Measurements from ENCODE around the gene CTR9. TPM values are rescaled to one million over a fixed set of nuclear protein-coding genes. Genes with fewer than 3 reads are reported as not detected.
A peak's percentile ranks its signal among the peaks of the same experiment; 100 is the strongest.

The CTR9 gene
- total and polyA plus RNA-seq, 2 of the 13 experiments (the other 11 are each of a cell fraction or from before 2014, with no cell fraction given): 6.6 to 22.1 TPM

DNA sequence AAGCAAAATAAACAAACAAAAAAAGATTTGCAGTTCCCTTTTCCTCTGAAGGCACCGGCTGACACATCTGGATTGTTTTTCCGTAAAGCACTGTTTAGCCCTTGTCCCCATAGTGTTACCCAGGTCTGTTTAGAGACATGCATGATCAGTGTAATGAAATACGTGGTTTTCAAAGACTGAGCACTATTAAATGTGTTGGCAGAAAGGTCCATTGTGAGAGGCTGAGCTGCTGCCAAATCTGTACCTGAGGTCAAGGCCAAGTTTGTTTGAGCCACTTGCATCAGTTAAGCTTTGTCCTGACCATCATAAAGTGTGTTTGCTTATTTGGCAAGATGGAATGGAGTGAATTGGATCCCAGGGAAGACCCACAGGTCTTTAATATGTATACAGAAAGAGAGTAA is 26.3 kb downstream of the CTR9 start (continued):
- TF ChIP-seq, protein P1, sequence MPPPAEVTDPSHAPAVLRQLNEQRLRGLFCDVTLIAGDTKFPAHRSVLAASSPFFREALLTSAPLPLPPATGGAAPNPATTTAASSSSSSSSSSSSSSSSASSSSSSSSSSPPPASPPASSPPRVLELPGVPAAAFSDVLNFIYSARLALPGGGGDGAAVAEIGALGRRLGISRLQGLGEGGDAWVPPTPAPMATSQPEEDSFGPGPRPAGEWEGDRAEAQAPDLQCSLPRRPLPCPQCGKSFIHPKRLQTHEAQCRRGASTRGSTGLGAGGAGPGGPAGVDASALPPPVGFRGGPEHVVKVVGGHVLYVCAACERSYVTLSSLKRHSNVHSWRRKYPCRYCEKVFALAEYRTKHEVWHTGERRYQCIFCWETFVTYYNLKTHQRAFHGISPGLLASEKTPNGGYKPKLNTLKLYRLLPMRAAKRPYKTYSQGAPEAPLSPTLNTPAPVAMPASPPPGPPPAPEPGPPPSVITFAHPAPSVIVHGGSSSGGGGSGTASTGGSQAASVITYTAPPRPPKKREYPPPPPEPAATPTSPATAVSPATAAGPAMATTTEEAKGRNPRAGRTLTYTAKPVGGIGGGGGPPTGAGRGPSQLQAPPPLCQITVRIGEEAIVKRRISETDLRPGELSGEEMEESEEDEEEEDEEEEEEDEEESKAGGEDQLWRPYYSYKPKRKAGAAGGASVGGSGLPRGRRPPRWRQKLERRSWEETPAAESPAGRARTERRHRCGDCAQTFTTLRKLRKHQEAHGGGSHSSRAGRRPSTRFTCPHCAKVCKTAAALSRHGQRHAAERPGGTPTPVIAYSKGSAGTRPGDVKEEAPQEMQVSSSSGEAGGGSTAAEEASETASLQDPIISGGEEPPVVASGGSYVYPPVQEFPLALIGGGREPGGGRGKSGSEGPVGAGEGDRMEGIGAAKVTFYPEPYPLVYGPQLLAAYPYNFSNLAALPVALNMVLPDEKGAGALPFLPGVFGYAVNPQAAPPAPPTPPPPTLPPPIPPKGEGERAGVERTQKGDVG (CRISPR knock-in tag; IDR thresholded peaks at IDR 0.05; ENCODE audit: borderline replicate concordance): no peak
- TF ChIP-seq, protein P2, sequence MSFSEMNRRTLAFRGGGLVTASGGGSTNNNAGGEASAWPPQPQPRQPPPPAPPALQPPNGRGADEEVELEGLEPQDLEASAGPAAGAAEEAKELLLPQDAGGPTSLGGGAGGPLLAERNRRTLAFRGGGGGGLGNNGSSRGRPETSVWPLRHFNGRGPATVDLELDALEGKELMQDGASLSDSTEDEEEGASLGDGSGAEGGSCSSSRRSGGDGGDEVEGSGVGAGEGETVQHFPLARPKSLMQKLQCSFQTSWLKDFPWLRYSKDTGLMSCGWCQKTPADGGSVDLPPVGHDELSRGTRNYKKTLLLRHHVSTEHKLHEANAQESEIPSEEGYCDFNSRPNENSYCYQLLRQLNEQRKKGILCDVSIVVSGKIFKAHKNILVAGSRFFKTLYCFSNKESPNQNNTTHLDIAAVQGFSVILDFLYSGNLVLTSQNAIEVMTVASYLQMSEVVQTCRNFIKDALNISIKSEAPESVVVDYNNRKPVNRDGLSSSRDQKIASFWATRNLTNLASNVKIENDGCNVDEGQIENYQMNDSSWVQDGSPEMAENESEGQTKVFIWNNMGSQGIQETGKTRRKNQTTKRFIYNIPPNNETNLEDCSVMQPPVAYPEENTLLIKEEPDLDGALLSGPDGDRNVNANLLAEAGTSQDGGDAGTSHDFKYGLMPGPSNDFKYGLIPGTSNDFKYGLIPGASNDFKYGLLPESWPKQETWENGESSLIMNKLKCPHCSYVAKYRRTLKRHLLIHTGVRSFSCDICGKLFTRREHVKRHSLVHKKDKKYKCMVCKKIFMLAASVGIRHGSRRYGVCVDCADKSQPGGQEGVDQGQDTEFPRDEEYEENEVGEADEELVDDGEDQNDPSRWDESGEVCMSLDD (CRISPR knock-in tag; IDR thresholded peaks at IDR 0.05; ENCODE audit: borderline replicate concordance): no peak
- no peak for TF ChIP-seq SNAI1 (CRISPR knock-in tag; IDR thresholded peaks at IDR 0.05; ENCODE audit: borderline replicate concordance)
- no peak for TF ChIP-seq REXO4 (CRISPR knock-in tag; IDR thresholded peaks at IDR 0.05; ENCODE audit: borderline replicate concordance)
- TF ChIP-seq, protein P3, sequence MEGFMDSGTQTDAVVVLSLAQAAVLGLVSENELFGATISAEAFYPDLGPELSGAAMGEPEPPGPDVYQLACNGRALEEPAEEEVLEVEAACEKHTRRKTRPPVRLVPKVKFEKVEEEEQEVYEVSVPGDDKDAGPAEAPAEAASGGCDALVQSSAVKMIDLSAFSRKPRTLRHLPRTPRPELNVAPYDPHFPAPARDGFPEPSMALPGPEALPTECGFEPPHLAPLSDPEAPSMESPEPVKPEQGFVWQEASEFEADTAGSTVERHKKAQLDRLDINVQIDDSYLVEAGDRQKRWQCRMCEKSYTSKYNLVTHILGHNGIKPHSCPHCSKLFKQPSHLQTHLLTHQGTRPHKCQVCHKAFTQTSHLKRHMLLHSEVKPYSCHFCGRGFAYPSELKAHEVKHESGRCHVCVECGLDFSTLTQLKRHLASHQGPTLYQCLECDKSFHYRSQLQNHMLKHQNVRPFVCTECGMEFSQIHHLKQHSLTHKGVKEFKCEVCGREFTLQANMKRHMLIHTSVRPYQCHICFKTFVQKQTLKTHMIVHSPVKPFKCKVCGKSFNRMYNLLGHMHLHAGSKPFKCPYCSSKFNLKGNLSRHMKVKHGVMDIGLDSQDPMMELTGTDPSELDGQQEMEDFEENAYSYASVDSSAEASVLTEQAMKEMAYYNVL (CRISPR knock-in tag; IDR thresholded peaks at IDR 0.05; ENCODE audit: borderline replicate concordance): no peak
- no peak for TF ChIP-seq ZNF678 (CRISPR knock-in tag; IDR thresholded peaks at IDR 0.05)
- no peak for TF ChIP-seq ZMYM2 (CRISPR knock-in tag; IDR thresholded peaks at IDR 0.05)
- TF ChIP-seq, protein P4, sequence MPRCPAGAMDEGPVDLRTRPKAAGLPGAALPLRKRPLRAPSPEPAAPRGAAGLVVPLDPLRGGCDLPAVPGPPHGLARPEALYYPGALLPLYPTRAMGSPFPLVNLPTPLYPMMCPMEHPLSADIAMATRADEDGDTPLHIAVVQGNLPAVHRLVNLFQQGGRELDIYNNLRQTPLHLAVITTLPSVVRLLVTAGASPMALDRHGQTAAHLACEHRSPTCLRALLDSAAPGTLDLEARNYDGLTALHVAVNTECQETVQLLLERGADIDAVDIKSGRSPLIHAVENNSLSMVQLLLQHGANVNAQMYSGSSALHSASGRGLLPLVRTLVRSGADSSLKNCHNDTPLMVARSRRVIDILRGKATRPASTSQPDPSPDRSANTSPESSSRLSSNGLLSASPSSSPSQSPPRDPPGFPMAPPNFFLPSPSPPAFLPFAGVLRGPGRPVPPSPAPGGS (CRISPR knock-in tag; IDR thresholded peaks at IDR 0.05): no peak
- TF ChIP-seq, protein P5, sequence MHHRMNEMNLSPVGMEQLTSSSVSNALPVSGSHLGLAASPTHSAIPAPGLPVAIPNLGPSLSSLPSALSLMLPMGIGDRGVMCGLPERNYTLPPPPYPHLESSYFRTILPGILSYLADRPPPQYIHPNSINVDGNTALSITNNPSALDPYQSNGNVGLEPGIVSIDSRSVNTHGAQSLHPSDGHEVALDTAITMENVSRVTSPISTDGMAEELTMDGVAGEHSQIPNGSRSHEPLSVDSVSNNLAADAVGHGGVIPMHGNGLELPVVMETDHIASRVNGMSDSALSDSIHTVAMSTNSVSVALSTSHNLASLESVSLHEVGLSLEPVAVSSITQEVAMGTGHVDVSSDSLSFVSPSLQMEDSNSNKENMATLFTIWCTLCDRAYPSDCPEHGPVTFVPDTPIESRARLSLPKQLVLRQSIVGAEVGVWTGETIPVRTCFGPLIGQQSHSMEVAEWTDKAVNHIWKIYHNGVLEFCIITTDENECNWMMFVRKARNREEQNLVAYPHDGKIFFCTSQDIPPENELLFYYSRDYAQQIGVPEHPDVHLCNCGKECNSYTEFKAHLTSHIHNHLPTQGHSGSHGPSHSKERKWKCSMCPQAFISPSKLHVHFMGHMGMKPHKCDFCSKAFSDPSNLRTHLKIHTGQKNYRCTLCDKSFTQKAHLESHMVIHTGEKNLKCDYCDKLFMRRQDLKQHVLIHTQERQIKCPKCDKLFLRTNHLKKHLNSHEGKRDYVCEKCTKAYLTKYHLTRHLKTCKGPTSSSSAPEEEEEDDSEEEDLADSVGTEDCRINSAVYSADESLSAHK (CRISPR knock-in tag; IDR thresholded peaks at IDR 0.05; ENCODE audit: borderline replicate concordance): no peak
- TF ChIP-seq CEBPB (IDR thresholded peaks at IDR 0.05; ENCODE audit: borderline replicate concordance, low read depth, low read length): peak; percentile 70
- TF ChIP-seq ZSCAN31 (CRISPR knock-in tag; IDR thresholded peaks at IDR 0.05; ENCODE audit: low read depth): no peak
- no peak for TF ChIP-seq PHF5A (CRISPR knock-in tag; IDR thresholded peaks at IDR 0.05; ENCODE audit: low read depth, unreplicated experiment)
- TF ChIP-seq REPIN1 (CRISPR knock-in tag; IDR thresholded peaks at IDR 0.05; ENCODE audit: borderline replicate concordance, low read depth): no peak
- TF ChIP-seq ZNF577 (CRISPR knock-in tag; IDR thresholded peaks at IDR 0.05; ENCODE audit: borderline replicate concordance, low read depth): no peak
- TF ChIP-seq ZC3H13 (CRISPR knock-in tag; IDR thresholded peaks at IDR 0.05): no peak
- no peak for TF ChIP-seq RELA (CRISPR knock-in tag; IDR thresholded peaks at IDR 0.05)
- peak; percentile 58 for TF ChIP-seq SKI (IDR thresholded peaks at IDR 0.05; ENCODE audit: partially characterized antibody)
- 0 out of 2 replicates have a peak, but pooled peaks have one; percentile 12 for TF ChIP-seq FOSL2 (CRISPR knock-in tag; IDR thresholded peaks at IDR 0.05)

Measured in HepG2 (cell line).